Activated CD4-positive, alpha-beta memory T cell treated with anti-CD3 and anti-CD28 coated beads for 36 hours (primary cell): Measurements from ENCODE around the gene TNP1. TPM values are rescaled to one million over a fixed set of nuclear protein-coding genes. Genes with fewer than 3 reads are reported as not detected.

Experiments used
- CTCF ChIA-PET: fragments of 350-600 bp; sonication (Branson Sonifier 250); formaldehyde crosslinking; loops from one replicate; lab custom pipeline; 2021; ENCODE audit warnings: antibody characterized with exemption, inconsistent platforms; lab: Charles Lee
- POLR2A ChIA-PET: fragments of 350-600 bp; sonication (Branson Sonifier 250); formaldehyde crosslinking; loops from one replicate; lab custom pipeline; 2021; ENCODE audit warnings: antibody characterized with exemption; lab: Charles Lee
- DNase-seq: peaks from one replicate; pipeline ENCODE4 v3.0.0-alpha.2; 2020
- H3K27ac Mint-ChIP-seq: one replicate; pipeline ENCODE4 v1.8.0; 2021; ENCODE audit warnings: mixed read lengths
- H3K27me3 Mint-ChIP-seq: one replicate; pipeline ENCODE4 v1.8.0; 2021; ENCODE audit warnings: mixed read lengths
- H3K36me3 Mint-ChIP-seq: one replicate; pipeline ENCODE4 v1.8.0; 2021; ENCODE audit warnings: mixed read lengths
- H3K4me1 Mint-ChIP-seq: one replicate; pipeline ENCODE4 v1.8.0; 2021; ENCODE audit warnings: low read depth, mixed read lengths
- H3K4me3 Mint-ChIP-seq: one replicate; pipeline ENCODE4 v1.8.0; 2021; ENCODE audit warnings: mild to moderate bottlenecking, mixed read lengths
- H3K9me3 Mint-ChIP-seq: one replicate; pipeline ENCODE4 v1.8.0; 2021; ENCODE audit warnings: mixed read lengths
- intact Hi-C: fragments of 100-400 bp; cut with micrococcal nuclease; formaldehyde crosslinking; loops from one replicate; pipeline ENCODE4 v1.15.1; 2023
- total RNA-seq, 2 experiments: library from RNA; stranded (reverse); gene quantifications; one replicate each; pipeline ENCODE4 v1.2.3, GENCODE V29; 2021

The TNP1 gene
- total RNA-seq, 2 experiments from 2014 or later: not detected

DNA sequence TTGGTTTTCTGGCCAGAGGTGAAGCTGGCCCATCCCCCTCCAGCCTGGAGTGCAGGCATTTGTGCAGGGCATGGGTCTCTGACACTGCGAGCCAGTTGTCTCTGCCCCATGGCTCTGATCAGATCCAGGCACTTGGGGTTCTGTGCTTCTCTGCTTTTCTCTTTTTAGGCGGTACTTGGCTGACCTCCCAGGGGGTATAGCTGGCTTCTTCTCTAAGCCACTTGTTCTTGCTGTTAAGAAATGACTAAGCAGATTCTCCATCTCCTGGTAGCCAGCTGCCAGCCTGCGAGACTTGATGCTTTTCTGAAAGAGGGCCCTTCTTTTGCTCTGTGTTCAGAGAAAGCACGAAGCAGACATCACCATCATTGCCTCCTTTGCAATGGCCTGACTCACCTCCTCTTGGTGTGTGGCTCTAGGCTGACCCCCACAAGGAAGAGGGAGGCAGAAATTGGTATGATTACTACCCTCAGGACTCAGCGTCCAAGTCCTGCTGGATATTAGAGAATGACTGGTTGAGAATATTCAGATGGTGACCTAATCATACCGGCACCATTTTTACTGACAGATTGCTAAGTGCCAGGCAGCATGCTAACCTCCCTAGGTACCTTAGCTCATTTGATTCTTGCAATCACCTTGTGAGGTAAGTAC is 32.7 kb downstream of the TNP1 start:
- DNase-seq: no peak
- peaks cover 5% of the 10 kb centered on the region for H3K27me3 Mint-ChIP-seq
- H3K4me1 Mint-ChIP-seq: no peaks in the 10 kb centered on the region
- intact Hi-C loops: no loop called here
- H3K27ac Mint-ChIP-seq: no peak overlapping the region
- H3K9me3 Mint-ChIP-seq: no peaks in the 10 kb centered on the region
- ChIA-PET CTCF (no interaction called here), POLR2A (no interaction called here)
- H3K36me3 Mint-ChIP-seq: no peaks in the 10 kb centered on the region
- no peak overlapping the region for H3K4me3 Mint-ChIP-seq

DNA sequence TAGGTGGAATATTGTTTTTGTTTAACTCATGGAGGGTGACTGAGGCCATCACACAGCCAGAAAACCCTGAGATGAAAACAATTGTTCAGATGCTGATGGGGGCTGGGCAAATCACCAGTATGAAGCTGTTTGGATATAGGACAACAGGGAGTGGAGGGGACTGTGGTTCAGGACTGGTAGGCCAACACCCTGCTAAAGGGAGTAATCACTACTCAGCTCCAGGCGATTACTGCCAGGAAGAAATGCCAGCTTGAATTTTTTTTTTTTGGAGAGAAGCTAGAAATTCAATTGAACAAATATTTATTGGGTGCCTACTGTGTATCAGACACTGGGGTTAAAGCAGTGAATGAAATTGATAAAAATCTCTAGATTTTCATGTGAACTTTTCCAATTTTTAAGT is 37.4 kb downstream of the TNP1 start:
- no peaks in the 10 kb centered on the region for H3K4me1 Mint-ChIP-seq
- H3K4me3 Mint-ChIP-seq: no peak overlapping the region
- no peak overlapping the region for H3K27ac Mint-ChIP-seq
- POLR2A ChIA-PET: no interaction called here
- no peaks in the 10 kb centered on the region for H3K9me3 Mint-ChIP-seq
- no peaks in the 10 kb centered on the region for H3K27me3 Mint-ChIP-seq
- CTCF ChIA-PET: no interaction called here
- H3K36me3 Mint-ChIP-seq: no peaks in the 10 kb centered on the region
- intact Hi-C loops: no loop called here
- no peak for DNase-seq

DNA sequence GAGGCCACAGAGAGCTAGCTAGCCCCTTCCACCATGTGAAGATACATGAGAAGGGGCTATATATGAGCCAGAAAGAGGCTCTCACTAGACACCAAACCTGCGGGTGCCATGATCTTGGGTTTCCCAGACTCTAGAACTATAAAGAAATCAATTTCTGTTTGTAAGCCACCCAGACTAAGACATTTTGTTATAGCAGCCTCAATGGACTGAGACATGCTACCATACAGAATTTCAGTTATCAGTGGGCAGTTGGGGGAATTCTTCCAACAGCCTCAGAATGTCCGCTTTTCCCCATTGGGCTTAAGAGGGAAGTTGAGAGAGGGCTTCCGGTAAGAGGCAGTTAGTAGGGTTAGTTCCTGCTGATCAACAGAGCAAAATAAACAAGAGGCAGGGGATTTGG is 39.2 kb downstream of the TNP1 start:
- no peaks in the 10 kb centered on the region for H3K36me3 Mint-ChIP-seq
- H3K9me3 Mint-ChIP-seq: no peaks in the 10 kb centered on the region
- CTCF ChIA-PET: no interaction called here
- DNase-seq: no peak
- intact Hi-C loops: no loop called here
- POLR2A ChIA-PET: no interaction called here
- no peak overlapping the region for H3K4me3 Mint-ChIP-seq
- no peaks in the 10 kb centered on the region for H3K4me1 Mint-ChIP-seq
- H3K27me3 Mint-ChIP-seq: peaks cover 3% of the 10 kb centered on the region
- H3K27ac Mint-ChIP-seq: no peak overlapping the region

DNA sequence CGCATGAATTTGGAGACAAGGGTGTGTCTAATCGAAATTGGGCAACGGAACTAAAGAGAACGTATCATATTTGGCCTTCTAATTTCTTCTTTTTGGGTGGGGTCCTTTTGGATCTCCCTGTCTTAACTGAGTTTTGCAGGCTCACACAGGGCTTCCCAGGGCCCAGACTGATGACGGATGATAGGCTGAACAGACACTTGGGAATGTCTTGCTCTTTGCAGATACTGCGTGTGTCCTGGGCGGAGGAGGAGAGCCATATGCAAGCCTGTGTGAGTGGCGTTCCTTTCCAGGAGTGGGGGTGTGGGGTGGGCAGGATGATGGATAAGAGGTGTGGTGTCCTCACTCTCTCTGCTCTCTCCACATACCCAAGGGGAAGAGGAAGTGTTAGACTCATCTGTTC is 40.1 kb downstream of the TNP1 start:
- Mint-ChIP-seq H3K27me3 (peaks cover 3% of the 10 kb centered on the region), H3K4me3 (no peak overlapping the region), H3K27ac (no peak overlapping the region), H3K36me3 (no peaks in the 10 kb centered on the region), H3K4me1 (no peaks in the 10 kb centered on the region), H3K9me3 (no peaks in the 10 kb centered on the region)
- ChIA-PET CTCF (no interaction called here), POLR2A (no interaction called here)
- intact Hi-C loops: no loop called here
- DNase-seq: no peak

DNA sequence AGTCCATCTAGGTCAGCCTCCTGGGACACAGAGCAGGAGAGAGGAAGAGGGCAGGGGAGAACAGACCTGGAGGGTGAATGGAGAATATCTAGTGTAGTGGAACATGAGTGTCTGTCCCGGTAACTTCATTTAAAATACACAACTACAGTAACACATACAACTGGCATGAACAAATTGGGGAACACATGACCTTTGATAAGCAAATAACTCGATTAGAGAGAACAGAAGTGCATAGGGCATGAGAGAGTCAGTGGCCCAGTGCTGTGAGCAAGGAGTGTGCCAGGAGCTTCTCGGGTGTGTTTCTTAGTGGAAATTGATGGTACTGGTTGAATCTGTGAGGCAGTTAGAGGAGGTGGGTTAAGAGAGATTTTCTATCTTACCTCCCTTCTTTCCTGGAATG is 40.8 kb downstream of the TNP1 start:
- POLR2A ChIA-PET: no interaction called here
- Mint-ChIP-seq H3K4me3 (no peak overlapping the region), H3K27ac (no peak overlapping the region), H3K9me3 (no peaks in the 10 kb centered on the region), H3K27me3 (peaks cover 3% of the 10 kb centered on the region), H3K4me1 (no peaks in the 10 kb centered on the region), H3K36me3 (no peaks in the 10 kb centered on the region)
- intact Hi-C loops: no loop called here
- CTCF ChIA-PET: no interaction called here
- DNase-seq: no peak

DNA sequence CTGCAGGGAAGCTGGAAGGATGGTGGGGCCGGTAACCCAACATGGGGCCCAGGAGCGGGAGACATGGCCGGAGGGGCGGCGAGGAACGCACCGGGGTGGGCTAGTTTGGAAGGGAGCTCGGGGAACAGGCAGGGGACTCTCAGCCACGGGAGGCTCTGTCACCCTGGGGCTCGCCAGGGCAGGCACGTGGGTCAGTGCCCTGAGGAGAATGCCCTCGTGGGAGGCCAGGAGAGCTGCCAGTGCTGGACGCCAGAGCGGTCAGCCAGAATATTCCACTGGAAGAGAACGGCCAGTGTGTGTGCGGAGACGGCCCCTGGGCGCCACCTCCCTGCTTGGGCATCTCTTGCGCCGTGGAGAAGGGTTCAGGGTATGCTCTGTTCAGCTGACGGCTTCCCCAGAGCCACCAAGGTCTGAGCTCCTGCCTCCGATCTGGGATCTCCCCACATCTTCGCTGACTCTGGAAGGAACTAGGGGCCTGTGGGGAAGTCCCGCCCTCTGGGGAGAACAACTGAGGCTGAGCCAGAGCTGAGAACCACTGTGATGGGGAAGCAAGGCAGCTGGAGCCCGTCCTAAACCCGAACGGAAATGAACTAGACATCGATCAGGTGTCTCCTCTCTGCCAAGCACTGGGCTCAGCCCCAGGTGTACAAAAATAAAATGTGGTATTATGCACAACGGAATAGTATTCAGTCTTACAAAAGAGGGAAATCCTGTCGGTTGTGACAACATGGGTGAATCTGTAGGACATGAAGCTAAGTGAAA is 49.3 kb downstream of the TNP1 start:
- H3K27ac Mint-ChIP-seq: no peak overlapping the region
- no peak overlapping the region for H3K4me3 Mint-ChIP-seq
- H3K36me3 Mint-ChIP-seq: no peaks in the 10 kb centered on the region
- H3K4me1 Mint-ChIP-seq: no peaks in the 10 kb centered on the region
- CTCF ChIA-PET: no interaction called here
- POLR2A ChIA-PET: no interaction called here
- no peak for DNase-seq
- intact Hi-C loops: no loop called here
- H3K9me3 Mint-ChIP-seq: no peaks in the 10 kb centered on the region
- no peaks in the 10 kb centered on the region for H3K27me3 Mint-ChIP-seq

Other genes with a start within 250 kb of the TNP1 start
- gene IGFBP2, start 226.6 kb downstream of the TNP1 start, total RNA-seq: 1 to 10 TPM in 1 of 2 experiments, under 1 TPM in 1; 0.85 to 1.4 TPM
- not detected for gene IGFBP5, start 164.5 kb downstream of the TNP1 start, total RNA-seq